Hepatocyte (in vitro differentiated cells): ENCODE data around the gene AGTPBP1. TPM values are rescaled to one million over a fixed set of nuclear protein-coding genes. Genes with fewer than 3 reads are reported as not detected.

ENCODE experiments used
- DNase-seq: peaks from one replicate; pipeline ENCODE4 v3.0.0-alpha.2; 2016; ENCODE audit warnings: low spot score
- H2AFZ ChIP-seq: fragments of 200-600 bp; sonication (generic); 2 replicates; pipeline ENCODE4 v1.6.0; 2016; ENCODE audit warnings: antibody characterized with exemption, mild to moderate bottlenecking
- H3K27ac ChIP-seq: fragments of 200-600 bp; sonication (generic); 2 replicates; pipeline ENCODE4 v1.5.1; 2016; ENCODE audit warnings: mild to moderate bottlenecking
- H3K27me3 ChIP-seq: fragments of 200-600 bp; sonication (generic); 2 replicates; pipeline ENCODE4 v1.6.1; 2016
- H3K36me3 ChIP-seq: fragments of 200-600 bp; sonication (generic); replicated peaks from 2 replicates; pipeline ENCODE4 v1.5.1; 2016; ENCODE audit warnings: low read depth; ENCODE audit not compliant: insufficient read depth
- H3K4me1 ChIP-seq: fragments of 200-600 bp; sonication (generic); 2 replicates; pipeline ENCODE4 v1.5.1; 2016; ENCODE audit warnings: mild to moderate bottlenecking, moderate library complexity; ENCODE audit not compliant: insufficient read depth
- H3K4me2 ChIP-seq: fragments of 200-600 bp; sonication (generic); 2 replicates; pipeline ENCODE4 v1.6.0; 2016
- H3K4me3 ChIP-seq: fragments of 200-600 bp; sonication (generic); 2 replicates; pipeline ENCODE4 v1.5.1; 2016; ENCODE audit warnings: mild to moderate bottlenecking
- H3K79me2 ChIP-seq: fragments of 200-600 bp; sonication (generic); 2 replicates; pipeline ENCODE4 v1.6.0; 2017; ENCODE audit warnings: mild to moderate bottlenecking
- H3K9me2 ChIP-seq: fragments of 200-600 bp; sonication (generic); replicated peaks from 2 replicates; pipeline ENCODE4 v1.6.0; 2017; ENCODE audit warnings: mild to moderate bottlenecking; ENCODE audit not compliant: insufficient read depth
- H3K9me3 ChIP-seq: fragments of 200-600 bp; sonication (generic); 2 replicates; pipeline ENCODE4 v1.5.1; 2016; ENCODE audit warnings: low read depth, mild to moderate bottlenecking
- H4K20me1 ChIP-seq: fragments of 200-600 bp; sonication (generic); 2 replicates; pipeline ENCODE4 v1.6.0; 2016; ENCODE audit warnings: mild to moderate bottlenecking; ENCODE audit not compliant: insufficient read depth, poor library complexity, severe bottlenecking
- EZH2 ChIP-seq: fragments of 200-600 bp; sonication (generic); IDR thresholded peaks from 2 replicates; pipeline ENCODE4 v1.6.1; 2016; ENCODE audit warnings: antibody characterized with exemption, mild to moderate bottlenecking, borderline replicate concordance
- EZH2phosphoT487 ChIP-seq: fragments of 200-600 bp; sonication (generic); IDR thresholded peaks from one replicate; pipeline ENCODE4 v1.6.1; 2018; ENCODE audit warnings: antibody characterized with exemption, mild to moderate bottlenecking, low read depth, moderate library complexity; ENCODE audit not compliant: unreplicated experiment, severe bottlenecking
- WGBS: methylation state at CpG from one replicate; pipeline ENCODE4 v1.1.6; 2016; ENCODE audit warnings: low lambda C conversion rate; ENCODE audit errors: missing lambda C conversion rate; 5-methylcytosine and 5-hydroxymethylcytosine counted together
- polyA plus RNA-seq: library from polyadenylated mRNA; unstranded; fragments of >200 nt; fragmentation: Nextera tagmentation; extraction: Ambion mirVana; gene quantifications from 2 replicates; pipeline ENCODE4 v1.2.1, GENCODE V29; 2016
- total RNA-seq: library from RNA; depleted of rRNA; stranded (reverse); fragments of >200 nt; gene quantifications from 2 replicates; pipeline ENCODE4 v1.2.3, GENCODE V29; 2014
- TF ChIP-seq, protein P1 (sequence below): fragments of 200-600 bp; sonication (generic); IDR thresholded peaks from 2 replicates; pipeline ENCODE4 v1.5.1; 2016; ENCODE audit warnings: antibody characterized with exemption, mild to moderate bottlenecking; ENCODE audit not compliant: poor library complexity

AGTPBP1 gene
- total and polyA plus RNA-seq, 2 experiments from 2014 or later: 7.6 to 16.8 TPM

- H3K4me2 ChIP-seq: no peak overlapping the region
- 100% methylated on average over 4 of the region's 4 CpGs for WGBS
- H3K4me1 ChIP-seq: no peaks in the 10 kb centered on the region
- no peak overlapping the region for H3K27ac ChIP-seq
- H4K20me1 ChIP-seq: no peaks in the 10 kb centered on the region
- H3K36me3 ChIP-seq: no peaks in the 10 kb centered on the region
- no peak overlapping the region for H3K4me3 ChIP-seq
- no peak for TF ChIP-seq EZH2phosphoT487
- H2AFZ ChIP-seq: no peak overlapping the region
- H3K79me2 ChIP-seq: no peaks in the 10 kb centered on the region
- peaks cover 11% of the 10 kb centered on the region for H3K27me3 ChIP-seq
- no peaks in the 10 kb centered on the region for H3K9me2 ChIP-seq
- DNase-seq: no peak
- no peaks in the 10 kb centered on the region for H3K9me3 ChIP-seq
Measured at GRCh38 chr9:85528607-85529006, 213.1 kb downstream of the AGTPBP1 start.

GRCh38 chr9:85528142-85528541 is 213.6 kb downstream of the AGTPBP1 start:
- 94% methylated on average over 5 of the region's 5 CpGs for WGBS
- Histone ChIP-seq H3K9me2 (no peaks in the 10 kb centered on the region), H3K79me2 (no peaks in the 10 kb centered on the region), H3K4me3 (no peak overlapping the region), H3K27me3 (peaks cover 15% of the 10 kb centered on the region), H3K36me3 (no peaks in the 10 kb centered on the region), H3K9me3 (no peaks in the 10 kb centered on the region), H4K20me1 (no peaks in the 10 kb centered on the region), H3K4me2 (no peak overlapping the region), H2AFZ (no peak overlapping the region), H3K4me1 (no peaks in the 10 kb centered on the region), H3K27ac (no peak overlapping the region)
- no peak for TF ChIP-seq EZH2phosphoT487
- DNase-seq: no peak

- no peak overlapping the region for H3K27ac ChIP-seq
- WGBS: 54% methylated on average over 4 of the region's 4 CpGs
- DNase-seq: no peak
- H3K27me3 ChIP-seq: peaks cover 18% of the 10 kb centered on the region
- TF ChIP-seq EZH2phosphoT487: no peak
- TF ChIP-seq EZH2: no peak
- TF ChIP-seq, protein P1, sequence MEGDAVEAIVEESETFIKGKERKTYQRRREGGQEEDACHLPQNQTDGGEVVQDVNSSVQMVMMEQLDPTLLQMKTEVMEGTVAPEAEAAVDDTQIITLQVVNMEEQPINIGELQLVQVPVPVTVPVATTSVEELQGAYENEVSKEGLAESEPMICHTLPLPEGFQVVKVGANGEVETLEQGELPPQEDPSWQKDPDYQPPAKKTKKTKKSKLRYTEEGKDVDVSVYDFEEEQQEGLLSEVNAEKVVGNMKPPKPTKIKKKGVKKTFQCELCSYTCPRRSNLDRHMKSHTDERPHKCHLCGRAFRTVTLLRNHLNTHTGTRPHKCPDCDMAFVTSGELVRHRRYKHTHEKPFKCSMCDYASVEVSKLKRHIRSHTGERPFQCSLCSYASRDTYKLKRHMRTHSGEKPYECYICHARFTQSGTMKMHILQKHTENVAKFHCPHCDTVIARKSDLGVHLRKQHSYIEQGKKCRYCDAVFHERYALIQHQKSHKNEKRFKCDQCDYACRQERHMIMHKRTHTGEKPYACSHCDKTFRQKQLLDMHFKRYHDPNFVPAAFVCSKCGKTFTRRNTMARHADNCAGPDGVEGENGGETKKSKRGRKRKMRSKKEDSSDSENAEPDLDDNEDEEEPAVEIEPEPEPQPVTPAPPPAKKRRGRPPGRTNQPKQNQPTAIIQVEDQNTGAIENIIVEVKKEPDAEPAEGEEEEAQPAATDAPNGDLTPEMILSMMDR: no peak
- no peak overlapping the region for H3K4me3 ChIP-seq
- H3K9me3 ChIP-seq: no peaks in the 10 kb centered on the region
- H3K4me1 ChIP-seq: no peaks in the 10 kb centered on the region
- H4K20me1 ChIP-seq: no peaks in the 10 kb centered on the region
- H3K36me3 ChIP-seq: no peaks in the 10 kb centered on the region
- no peak overlapping the region for H2AFZ ChIP-seq
- H3K9me2 ChIP-seq: no peaks in the 10 kb centered on the region
- H3K79me2 ChIP-seq: no peaks in the 10 kb centered on the region
- H3K4me2 ChIP-seq: no peak overlapping the region
Measured at GRCh38 chr9:85527331-85528020, 214.3 kb downstream of the AGTPBP1 start.

GRCh38 chr9:85524531-85524930 is 217.2 kb downstream of the AGTPBP1 start:
- no peak overlapping the region for H3K4me3 ChIP-seq
- H3K9me2 ChIP-seq: no peaks in the 10 kb centered on the region
- no peak overlapping the region for H3K4me2 ChIP-seq
- H4K20me1 ChIP-seq: no peaks in the 10 kb centered on the region
- no peaks in the 10 kb centered on the region for H3K4me1 ChIP-seq
- H3K27me3 ChIP-seq: peaks cover 26% of the 10 kb centered on the region
- WGBS: 87% methylated on average over 2 of the region's 2 CpGs
- no peaks in the 10 kb centered on the region for H3K79me2 ChIP-seq
- TF ChIP-seq, protein P1: no peak
- TF ChIP-seq EZH2phosphoT487 (no peak), EZH2 (no peak)
- H3K36me3 ChIP-seq: no peaks in the 10 kb centered on the region
- no peaks in the 10 kb centered on the region for H3K9me3 ChIP-seq
- no peak overlapping the region for H2AFZ ChIP-seq
- DNase-seq: no peak
- no peak overlapping the region for H3K27ac ChIP-seq
